BLaER1 (cell line): Measurements from ENCODE around the gene PLCB4.

Experiments used
- H3K27ac ChIP-seq: shearing (Covaris generic); formaldehyde crosslinking; 2 replicates; pipeline ENCODE4 v1.8.1; 2022
- H3K27me3 ChIP-seq: shearing (Covaris generic); formaldehyde crosslinking; 2 replicates; pipeline ENCODE4 v1.8.1; 2022
- H3K36me3 ChIP-seq: shearing (Covaris generic); formaldehyde crosslinking; 2 replicates; pipeline ENCODE4 v1.8.1; 2022
- H3K4me1 ChIP-seq: shearing (Covaris generic); formaldehyde crosslinking; 2 replicates; pipeline ENCODE4 v1.8.1; 2022
- H3K4me2 ChIP-seq: shearing (Covaris generic); formaldehyde crosslinking; 2 replicates; pipeline ENCODE4 v1.8.1; 2022
- H3K4me3 ChIP-seq: shearing (Covaris generic); formaldehyde crosslinking; 2 replicates; pipeline ENCODE4 v1.8.1; 2022
- H3K9ac ChIP-seq: shearing (Covaris generic); formaldehyde crosslinking; 2 replicates; pipeline ENCODE4 v1.8.1; 2022
- H3K9me3 ChIP-seq: shearing (Covaris generic); formaldehyde crosslinking; 2 replicates; pipeline ENCODE4 v1.8.1; 2022
- H4K20me1 ChIP-seq: shearing (Covaris generic); formaldehyde crosslinking; 2 replicates; pipeline ENCODE4 v1.8.1; 2022
- Cebpa-rat ChIP-seq: shearing (Covaris generic); IDR thresholded peaks from 2 replicates; pipeline ENCODE4 v1.8.1; 2022

Gene PLCB4

DNA sequence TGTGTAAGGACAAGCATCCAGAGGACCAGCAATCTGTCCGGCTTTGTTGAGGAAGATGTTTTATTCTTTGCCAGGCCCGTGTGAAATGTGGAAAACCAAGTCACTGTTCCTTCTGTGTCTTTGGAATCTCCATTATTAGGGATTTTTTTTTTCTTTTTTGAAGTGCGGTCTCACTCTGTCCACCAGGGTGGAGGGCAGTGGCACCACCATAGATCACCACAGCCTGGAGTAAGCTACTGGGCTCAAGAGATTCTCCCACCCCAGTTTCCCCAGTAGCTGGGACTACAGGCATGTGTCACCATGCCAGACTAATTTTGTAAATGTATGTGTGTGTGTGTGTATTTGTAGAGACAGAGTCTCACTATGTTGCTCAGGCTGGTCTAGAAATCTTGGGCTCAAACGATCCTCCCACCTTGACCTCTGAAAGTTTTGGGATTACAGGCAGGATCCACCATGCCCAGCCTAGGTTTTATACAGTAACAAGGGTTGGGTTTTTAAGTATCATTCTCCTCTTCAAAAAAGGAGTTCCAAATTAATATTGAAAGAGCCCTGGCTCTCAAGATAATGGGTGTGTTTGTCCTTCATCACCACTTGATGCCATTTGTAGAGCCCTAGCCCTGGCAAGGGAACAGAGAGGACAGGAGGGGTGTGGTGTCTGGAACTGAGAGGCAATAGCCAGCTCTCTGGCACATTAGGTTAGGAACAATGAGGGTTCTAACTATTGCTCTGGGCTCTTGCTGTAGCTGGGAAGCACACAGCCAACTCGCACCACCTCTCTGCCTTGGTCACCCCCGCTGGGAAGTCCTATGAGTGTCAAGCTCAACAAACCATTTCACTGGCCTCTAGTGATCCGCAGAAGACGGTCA is 448.6 kb downstream of the PLCB4 start:
- Histone ChIP-seq H3K9me3 (peaks cover 32% of the 10 kb centered on the region), H3K4me2 (no peak overlapping the region), H4K20me1 (peaks cover 8% of the 10 kb centered on the region; the same call in 1 of the 2 replicates), H3K27ac (no peak overlapping the region), H3K4me3 (no peak overlapping the region), H3K9ac (no peak overlapping the region), H3K36me3 (no peaks in the 10 kb centered on the region), H3K27me3 (peaks cover 64% of the 10 kb centered on the region), H3K4me1 (no peaks in the 10 kb centered on the region)
- TF ChIP-seq Cebpa-rat, result no peak

DNA sequence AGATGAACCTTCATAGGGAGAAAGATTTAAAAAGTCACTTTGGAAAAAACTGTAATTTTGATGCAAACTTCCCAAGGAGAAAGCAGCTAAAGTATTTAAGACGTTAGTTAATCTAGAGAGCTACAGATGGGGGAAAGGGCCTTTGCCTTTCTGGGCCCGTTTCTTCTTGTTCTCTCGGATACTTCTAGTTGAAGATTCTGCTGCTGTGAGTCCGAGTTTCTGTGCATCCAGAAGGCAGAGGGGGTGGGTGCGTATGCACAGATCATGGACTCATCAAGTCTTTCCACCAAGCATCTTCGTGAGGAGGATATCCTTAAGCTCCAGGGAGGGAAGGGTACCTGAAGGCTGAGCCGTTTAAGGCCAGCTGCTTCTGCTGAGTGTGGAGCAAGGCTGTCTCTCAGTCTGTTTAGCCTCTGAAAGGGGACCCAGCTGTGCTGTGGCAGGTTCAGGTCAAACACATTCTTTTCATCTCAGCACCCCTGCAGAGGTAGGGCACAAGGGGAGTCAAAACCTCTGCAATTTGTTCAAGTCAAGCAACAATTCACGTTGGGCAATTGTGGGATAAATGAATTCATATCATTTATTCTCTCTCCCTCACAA is 449.8 kb downstream of the PLCB4 start:
- Histone ChIP-seq H3K4me1 (no peaks in the 10 kb centered on the region), H4K20me1 (peaks cover 8% of the 10 kb centered on the region; the same call in 1 of the 2 replicates), H3K9me3 (peaks cover 32% of the 10 kb centered on the region), H3K4me3 (no peak overlapping the region), H3K9ac (no peak overlapping the region), H3K27me3 (peaks cover 56% of the 10 kb centered on the region), H3K4me2 (no peak overlapping the region), H3K36me3 (no peaks in the 10 kb centered on the region), H3K27ac (no peak overlapping the region)
- TF ChIP-seq Cebpa-rat, result no peak

DNA sequence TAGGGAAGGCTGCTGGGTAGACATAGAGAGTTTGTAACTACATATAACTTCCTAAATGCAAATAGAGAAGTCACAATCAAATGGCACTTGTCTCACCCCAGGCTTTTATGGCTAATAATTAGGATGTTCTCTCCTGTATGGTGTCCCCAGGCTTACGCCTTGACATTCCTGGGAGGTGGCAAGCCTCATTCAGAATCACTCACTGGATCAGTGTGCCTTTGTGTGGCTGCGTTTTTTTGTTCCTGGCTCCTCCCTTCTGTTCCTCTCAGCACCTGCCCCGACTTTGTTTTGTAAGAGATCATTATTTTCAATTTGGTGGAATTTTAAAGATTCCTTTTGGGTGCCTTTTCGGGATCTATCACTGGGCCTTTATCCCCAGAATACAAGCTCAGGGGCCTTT is 451.2 kb downstream of the PLCB4 start:
- Histone ChIP-seq H3K9me3 (peaks cover 25% of the 10 kb centered on the region), H3K4me2 (no peak overlapping the region), H3K27me3 (peaks cover 42% of the 10 kb centered on the region), H3K27ac (no peak overlapping the region), H4K20me1 (peaks cover 8% of the 10 kb centered on the region; the same call in 1 of the 2 replicates), H3K9ac (no peak overlapping the region), H3K36me3 (no peaks in the 10 kb centered on the region), H3K4me1 (no peaks in the 10 kb centered on the region), H3K4me3 (no peak overlapping the region)
- TF ChIP-seq Cebpa-rat, result no peak

DNA sequence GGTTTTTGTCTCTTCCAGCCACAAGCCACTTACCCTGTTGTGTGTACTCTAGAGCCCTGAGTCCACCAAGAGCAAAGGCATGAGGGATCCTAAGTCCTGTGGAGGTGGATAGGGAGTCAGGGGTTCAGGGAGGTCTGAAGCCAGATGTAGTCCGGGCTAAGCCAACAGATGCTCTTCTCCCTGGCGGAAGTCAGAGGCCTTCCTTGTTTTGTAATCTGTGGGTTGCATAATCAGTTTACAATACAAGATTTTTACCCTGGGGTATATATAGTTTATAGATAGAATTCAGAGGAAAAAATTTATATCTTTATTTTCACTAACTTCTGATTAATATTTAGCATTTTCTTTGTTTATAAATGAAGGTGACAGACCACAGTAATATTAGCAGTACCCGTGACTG is 454.7 kb downstream of the PLCB4 start:
- H3K9ac ChIP-seq, result no peak overlapping the region
- no peaks in the 10 kb centered on the region for H4K20me1 ChIP-seq
- no peak overlapping the region for H3K4me2 ChIP-seq
- H3K4me3 ChIP-seq, result no peak overlapping the region
- no peak for TF ChIP-seq Cebpa-rat
- H3K36me3 ChIP-seq, result no peaks in the 10 kb centered on the region
- no peaks in the 10 kb centered on the region for H3K9me3 ChIP-seq
- H3K27me3 ChIP-seq, result peaks cover 6% of the 10 kb centered on the region
- no peaks in the 10 kb centered on the region for H3K4me1 ChIP-seq
- no peak overlapping the region for H3K27ac ChIP-seq
